HG03521 (cell line): ENCODE results near the gene KCNH1.

Experiments used
- ATAC-seq: cut with Tn5 transposase; IDR thresholded peaks from one replicate; pipeline ENCODE4 v1.9.1; 2021; ENCODE audit warnings: mild to moderate bottlenecking, moderate library complexity; ENCODE audit not compliant: unreplicated experiment

The KCNH1 gene

DNA sequence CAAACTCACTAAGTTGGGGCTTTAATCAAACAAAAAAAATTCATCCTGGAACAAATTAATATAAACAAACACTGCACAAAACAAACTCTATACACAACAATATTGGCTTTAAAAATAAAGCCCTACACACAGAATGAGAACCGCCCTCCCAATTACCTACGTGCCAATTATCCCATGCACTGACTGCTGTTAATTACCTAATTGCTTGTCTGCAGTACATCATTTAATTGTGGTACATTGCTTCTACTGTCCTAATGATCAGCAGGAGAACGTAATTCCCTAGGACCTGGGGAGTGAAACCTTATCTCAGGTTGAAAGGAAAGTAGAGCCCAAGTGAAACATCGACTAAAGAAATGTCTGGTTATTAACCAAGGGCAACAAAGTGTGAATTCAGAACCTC is 364.5 kb downstream of the KCNH1 start:
- ATAC-seq = no peak

DNA sequence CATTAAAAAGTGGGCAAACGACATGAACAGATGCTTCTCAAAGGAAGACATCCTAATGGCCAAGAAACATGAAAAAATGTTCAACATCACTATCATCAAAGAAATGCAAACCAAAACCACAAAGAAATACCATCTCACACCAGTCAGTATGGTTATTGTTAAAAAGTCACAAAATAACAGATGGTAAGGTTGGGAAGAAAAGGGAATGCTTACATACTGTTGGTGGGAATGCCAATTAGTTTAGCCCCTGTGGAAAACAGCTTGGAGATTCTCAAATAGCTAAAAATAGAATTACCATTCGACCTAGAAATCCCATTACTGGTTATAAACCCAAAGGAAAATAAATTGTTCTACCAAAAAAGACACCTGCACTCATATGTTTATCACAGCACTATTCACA is 369.4 kb downstream of the KCNH1 start:
- ATAC-seq = no peak

DNA sequence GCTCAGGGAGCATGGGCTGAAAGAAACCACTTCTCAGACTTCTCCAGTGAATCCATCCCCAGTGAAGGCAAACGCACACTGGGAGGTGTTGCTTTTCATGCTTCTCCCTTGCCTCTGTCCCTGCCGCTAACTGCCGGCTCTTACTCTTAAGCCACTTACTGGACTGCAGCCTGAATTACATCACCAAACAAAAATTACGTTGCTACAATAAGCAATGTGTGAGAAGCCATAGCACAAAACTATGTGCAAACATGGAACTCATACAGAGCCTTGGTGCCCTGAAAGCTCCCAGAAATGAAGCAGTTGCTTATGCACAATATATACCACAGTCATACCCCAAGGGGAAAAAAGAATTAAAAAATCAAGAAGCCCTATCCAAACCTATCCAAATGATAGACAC is 375.2 kb downstream of the KCNH1 start:
- no peak for ATAC-seq

DNA sequence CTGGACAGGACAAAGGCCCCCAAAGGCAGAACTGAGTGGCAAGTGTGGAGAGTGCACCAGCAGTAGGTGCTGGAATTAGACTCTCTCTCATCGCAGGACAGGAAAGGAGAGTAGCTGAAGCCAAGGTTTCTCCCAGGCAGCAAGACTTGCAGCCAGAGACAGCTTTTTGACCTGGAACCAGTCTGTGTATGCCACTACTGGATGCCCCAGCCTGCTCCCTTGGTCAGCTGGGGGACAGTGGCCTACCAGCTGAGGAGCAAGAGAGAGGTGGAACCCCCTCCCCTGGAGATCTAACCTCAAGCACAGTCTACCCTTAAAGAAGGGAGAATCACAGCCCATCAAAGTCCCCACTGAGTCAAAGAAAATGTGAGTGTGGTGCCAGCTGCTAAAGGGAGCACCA is 375.7 kb downstream of the KCNH1 start:
- no peak for ATAC-seq

DNA sequence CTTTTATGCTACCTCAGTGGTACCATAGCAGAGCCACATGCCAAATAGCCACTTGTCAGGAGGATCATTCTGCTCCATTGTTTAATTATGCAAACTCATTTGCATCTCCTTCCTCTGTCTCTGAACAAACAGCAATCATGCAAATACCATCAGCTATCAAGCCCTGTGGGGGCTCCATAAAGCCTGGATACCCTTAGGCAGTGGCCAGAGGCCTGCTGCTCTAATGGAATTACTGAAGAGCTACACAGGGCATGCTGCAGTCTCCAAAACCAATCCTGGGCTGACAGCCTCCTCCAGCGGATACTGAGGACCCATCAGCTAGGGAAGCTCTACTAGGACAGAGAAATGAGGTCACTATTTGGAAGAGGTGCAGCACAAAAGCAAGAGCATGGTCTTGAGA is 376.3 kb downstream of the KCNH1 start:
- ATAC-seq = no peak

DNA sequence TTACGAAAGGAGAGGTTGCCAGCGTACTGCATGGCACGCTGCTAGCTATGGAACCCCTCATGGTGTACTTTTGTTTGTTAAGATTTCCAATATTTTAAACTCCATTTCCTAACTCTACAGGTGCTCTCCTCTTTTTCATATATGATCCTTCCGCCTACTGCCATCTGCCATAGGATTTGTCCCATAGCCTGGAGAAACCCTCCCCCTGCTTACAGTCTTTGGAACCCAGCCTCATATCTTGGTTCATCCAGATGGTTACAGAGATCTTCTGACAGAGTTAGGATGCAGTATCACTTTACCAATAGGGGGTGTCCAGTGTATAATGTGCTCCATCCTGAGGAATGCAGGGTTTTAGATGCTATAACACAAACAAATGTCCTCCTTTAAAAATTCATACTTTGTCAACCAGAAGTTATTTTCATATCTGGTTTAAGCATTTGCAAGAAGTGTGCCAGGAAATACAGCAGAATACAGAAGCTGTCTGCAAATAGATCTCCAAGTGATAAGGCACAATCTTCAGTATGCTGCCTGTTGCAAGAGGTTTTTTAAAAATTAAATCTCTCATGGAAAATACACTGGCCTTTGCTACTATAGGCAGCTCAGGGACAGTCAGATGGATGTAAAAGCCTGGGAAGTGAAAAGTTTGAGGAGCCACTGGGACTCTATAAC is 377.8 kb downstream of the KCNH1 start:
- ATAC-seq = no peak

DNA sequence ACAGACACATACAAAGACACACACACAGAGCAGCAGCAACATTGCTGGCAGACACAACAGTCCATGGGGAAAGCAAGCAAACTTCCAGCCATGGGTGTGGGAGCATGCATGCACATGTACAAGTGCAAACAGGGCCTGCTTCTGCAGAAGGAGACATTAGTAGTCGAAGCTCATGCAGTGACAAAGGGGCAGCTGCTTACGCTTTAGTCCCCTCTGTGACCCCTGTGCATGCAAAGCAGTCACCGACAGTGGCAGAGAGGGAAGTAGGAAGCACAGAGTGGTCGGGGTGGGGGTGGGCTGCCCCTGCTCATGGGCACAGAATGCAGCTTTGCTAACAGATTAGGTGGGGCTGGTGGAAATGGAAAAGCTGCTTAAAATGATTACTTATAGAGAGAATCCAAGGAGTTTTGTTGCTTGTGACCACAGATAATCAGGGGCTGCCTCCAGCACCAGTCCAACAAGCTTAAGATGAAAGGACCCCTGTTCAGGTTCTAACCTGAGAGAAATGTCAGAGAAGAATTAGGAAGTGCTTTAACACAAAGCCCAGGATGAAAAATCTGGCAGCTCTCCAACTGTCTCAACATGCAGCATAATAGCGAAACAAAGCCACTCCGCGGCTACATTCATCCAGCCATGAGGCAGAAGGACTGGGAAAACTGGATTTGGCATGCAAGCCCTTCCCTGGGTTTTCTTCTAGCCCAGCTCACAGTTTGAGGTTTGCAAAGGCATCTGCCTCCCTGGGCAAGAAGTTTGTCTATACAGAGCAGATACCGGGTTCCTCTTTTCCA is 378.9 kb downstream of the KCNH1 start:
- ATAC-seq = no peak

DNA sequence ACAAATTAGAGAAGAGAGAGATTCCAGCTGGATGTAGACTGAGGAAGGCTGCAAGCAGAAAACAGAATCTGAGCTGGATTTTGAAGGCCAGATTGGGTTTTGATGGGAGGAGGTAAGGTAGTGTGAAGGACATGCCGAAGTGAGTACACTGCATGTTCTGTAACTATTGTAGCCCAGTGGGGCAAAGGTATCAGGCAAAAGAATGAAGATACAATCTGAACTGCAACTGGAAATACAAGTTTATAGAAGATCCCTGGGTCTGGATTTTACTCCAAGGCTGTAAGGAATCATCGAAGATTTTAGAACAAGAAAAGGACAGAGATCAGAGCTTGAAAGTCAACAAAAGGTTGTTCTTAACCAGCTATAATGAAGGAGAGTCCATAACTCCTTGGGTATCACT is 382.0 kb downstream of the KCNH1 start:
- no peak for ATAC-seq

DNA sequence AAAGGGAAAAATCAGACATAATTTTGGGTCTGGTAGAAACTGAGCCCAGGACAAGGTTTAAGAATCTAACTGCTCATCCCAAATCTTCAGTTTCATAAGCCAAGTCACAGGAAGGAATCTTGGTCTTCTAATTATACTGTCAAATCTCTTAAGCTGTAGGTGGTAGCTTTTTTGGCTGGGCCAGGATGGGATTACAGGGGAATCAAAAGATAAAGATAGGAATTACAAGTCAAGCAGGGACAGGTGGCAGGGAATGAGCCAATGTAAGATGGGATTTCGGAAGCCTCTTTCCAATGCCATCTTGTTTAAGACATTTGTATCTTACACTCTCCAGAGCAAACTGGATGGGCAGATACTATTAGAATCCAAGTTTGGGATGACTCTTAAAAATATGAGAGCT is 383.5 kb downstream of the KCNH1 start:
- ATAC-seq = no peak

DNA sequence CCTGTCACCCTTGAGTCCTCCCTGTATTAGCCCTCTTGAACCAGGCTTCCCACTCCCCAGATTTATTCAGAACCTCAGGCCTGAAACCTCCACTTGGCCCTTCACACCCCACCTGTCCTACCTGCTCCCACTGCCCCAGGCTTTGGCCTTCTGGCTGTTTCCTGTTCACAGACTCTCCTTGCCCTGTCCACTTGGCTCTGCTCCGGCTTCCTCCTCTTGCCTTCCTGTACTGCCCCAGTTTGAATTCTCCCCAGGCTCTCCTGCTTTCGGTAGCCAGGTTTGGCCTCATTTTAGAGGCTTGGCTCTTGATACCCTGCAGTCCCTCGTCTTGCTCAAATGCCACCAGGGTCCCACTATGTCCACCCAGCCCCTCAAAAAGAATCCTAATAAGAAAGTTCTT is 385.2 kb downstream of the KCNH1 start:
- no peak for ATAC-seq

DNA sequence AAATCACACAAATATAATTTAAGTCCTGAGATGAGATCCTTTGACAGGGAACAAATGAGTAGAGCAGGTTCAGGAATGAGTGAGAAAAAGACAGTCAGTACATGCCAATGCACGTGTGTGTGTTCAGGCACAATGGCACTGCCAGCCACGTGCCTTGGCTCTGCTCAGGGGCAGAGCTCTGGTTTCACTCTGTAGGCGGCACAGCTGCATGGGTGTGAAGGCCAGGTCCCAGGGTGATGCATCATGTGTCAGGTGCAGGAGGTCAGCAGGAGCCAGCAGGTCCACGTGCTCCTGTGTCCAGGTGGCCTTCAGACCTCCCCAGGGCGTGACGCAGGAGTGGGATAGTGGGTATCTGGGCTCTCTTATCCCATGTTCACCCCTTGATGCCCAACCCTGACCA is 386.1 kb downstream of the KCNH1 start:
- ATAC-seq = no peak

DNA sequence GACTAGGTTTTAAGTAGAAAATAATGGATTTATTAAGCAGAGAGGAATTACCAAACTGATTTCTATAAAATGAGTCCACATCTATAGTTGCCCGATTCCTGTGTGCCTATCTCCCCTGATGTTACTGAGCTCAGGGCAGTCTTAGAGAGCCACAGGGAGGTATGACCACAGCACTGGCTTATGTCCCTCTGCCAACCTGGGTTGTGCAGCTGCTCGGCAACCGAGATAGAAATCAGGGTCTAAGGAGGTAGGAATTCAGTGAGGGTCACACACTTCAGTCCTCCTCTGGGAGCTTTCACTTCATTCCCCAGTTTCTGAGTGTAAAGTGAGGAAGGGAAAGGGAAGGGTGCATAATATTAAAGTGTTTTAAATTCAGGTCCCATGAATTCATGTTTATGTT is 386.8 kb downstream of the KCNH1 start:
- ATAC-seq = no peak

DNA sequence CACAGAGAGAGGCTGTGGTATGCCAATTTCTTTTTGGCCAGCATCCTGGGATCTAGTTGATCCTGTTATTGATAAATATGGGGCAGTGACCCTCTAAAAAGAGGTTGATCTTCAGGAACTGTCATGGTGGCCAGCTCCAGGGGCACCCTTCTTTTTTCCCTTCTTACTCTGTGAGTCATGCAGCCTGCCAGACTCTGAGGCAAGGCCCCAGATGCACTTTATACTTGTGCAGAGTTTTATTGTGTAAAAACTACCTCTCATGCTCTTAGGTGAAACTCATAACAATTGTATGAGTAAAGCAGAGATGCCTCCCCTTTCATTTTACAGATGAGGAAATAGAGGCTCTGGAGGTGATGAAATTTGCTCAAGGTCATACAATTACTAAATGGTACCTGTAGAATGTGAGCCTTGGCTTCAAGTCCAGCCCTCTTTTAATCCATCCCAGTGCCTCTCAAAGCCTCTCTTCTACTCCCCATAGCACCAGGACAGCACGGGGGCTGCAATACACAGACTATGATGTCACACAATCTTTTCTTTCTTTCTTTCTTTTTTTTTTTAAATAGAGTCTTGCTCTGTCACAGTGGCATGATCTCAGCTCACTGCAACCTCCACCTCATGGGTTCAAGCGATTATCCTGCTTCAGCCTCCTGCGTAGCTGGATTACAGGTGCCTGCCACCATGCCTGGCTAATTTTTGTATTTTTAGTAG is 387.8 kb downstream of the KCNH1 start:
- no peak for ATAC-seq

DNA sequence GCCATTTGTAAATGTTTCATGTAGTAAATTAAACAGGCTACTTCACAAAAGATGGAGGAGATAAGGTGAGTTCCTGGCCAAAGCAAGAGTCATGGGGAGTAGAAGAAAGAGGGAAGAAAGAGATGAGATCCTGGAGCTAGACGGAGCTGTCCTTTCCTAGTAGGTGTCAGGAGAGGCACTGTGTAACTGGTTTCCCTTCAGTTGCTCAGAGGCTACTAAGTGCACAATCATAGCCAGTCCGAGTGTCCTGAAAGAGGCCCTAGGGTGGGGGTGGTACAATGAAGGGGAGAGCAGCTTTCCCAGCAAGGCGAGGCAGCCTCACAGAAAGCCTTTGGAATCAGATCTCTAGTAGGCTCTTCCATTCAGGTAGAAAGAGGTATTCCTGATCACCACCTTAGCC is 390.9 kb downstream of the KCNH1 start:
- no peak for ATAC-seq

DNA sequence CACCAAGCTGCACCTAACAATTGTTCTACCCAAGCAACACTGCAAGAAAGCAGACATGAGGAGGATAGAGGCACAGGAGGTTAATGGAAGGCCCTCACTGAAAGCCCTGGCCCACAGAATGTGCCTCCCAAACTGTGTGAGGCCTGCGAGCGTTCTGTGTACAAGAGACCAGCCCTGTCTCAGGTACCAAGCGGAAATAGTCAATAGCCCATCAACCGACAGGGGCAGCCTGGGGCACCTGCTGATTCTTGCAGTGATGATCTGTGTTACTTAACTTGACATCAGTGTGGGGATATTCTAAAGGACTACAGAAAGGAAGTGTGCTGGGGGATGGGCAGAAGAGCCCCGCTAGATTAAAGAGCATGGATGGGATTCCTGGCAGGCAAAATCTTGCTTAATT is 392.4 kb downstream of the KCNH1 start:
- no peak for ATAC-seq

DNA sequence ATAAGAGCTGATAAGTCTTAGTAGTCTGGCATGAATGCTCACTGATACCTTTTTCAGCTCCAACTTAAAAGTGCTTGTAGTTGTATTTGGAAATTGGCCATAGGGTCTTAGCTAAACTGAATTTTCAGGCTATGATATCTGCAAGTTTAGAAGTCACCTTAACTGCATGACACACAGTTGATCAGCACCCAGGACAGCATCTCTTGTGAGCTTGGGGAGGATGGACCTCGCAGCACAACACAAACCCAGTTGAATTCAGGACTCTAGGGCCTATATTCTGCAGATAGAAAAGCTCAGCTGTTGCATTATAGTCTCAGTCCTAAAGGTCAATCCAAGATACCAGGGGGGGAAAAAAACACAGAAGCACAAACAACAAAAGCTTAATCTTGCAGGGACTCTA is 394.3 kb downstream of the KCNH1 start:
- ATAC-seq = no peak

DNA sequence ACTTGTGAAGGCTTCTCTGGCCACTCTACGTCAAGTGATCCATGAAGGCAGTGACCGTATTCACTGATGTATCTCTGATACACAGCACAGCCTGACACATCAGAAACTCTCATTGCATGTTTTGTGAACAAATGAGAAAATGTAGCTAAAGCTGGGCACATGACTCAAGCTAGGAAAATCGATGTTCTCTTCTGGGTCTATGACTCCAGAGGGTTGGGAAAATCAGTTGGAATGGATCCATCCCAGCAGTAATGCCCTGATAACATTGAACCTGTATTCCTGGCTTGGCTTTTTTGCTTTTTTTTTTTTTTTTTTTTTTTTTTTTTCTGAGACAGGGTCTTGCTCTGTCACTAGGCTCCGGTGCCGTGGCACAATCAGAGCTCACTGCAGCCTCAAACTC is 395.7 kb downstream of the KCNH1 start:
- no peak for ATAC-seq

DNA sequence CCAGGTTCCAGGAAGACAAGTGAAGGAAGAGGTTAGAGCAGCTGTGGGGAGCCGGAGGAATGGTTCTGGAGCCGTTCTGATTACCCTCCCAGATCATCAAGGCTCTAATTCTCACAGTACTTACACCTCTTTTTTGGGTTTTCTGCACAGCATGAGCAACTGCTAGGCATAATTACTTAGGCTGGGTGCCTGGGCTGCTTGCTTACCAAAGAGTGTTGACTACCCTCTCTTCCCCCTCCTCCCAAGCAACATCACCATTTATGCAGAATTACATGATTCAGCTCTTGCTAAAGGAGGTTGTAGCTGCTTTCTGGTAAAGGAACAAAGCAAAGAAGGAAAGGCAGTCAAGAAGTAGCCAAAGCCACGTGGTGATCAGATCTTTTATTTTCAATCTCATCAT is 397.2 kb downstream of the KCNH1 start:
- ATAC-seq = no peak

DNA sequence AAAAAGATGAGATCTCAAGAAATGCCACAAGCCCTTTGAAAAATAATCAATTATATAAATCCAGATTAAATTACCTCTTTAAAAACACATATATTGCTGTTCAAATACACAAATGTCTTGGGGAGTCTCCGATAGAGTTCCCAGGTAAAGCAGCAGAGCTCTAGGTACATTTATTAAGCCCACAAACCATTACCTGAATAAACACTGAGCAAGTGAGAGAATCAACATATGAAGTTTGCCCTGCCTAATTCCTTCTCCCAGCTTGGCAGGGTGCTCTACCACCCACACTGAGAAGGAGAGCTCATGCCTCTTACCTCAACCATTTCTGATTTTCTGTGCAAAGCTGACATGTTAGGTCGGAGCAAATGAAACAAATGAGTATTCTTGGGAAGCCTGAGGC is 402.4 kb downstream of the KCNH1 start:
- ATAC-seq = no peak

DNA sequence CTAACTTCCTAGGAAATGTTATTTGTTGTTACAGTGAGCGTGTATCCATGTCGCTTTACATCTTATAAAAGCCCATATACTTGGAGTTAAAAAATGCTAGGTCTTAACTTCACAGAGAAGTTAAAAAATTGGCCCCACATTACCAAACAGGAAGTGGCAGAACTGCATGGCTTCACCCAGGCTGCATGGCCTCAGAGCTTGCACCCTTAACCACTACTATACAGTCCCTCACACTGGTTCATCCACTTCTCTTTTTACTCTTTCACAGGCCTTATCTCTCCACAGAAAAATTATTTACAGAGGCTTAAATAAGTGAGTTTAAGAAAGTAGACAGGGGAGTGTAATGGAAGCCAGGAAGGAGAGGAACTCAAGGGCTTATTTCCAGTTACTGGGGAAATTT is 402.8 kb downstream of the KCNH1 start:
- ATAC-seq = no peak

DNA sequence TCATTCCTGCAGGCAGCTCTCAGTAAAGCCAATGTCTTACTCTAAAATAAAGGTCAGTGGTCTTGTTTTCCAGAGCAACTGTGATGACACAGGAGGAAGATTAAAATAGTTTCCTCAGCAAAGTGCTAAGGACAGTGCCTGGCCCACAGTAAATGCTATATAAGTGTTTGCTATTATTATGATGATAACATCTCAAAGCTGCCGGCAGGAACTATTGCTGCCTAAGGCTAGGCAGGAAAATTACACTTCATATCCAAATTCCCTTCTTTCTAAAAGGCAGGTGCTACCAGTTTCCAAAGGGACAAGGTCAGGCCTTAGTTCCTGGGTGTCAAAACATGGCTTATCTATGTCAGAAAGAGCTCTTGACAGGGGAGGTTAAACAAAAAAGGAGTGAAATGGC is 403.9 kb downstream of the KCNH1 start:
- no peak for ATAC-seq
